ENCODE results near the gene ZCCHC14. TPM values are rescaled to one million over a fixed set of nuclear protein-coding genes. Genes with fewer than 3 reads are reported as not detected.

ZCCHC14 gene
- total RNA-seq, 1 experiment from 2014 or later = 37.8 TPM

- RAD21 ChIA-PET (ENCODE audit: low non-redundant PET in 1 of 2, low total read pairs in 2 of 2, uncharacterized antibody in 2 of 2, unreplicated experiment in 2 of 2) = no interaction called here
- no peaks in the 10 kb centered on the region for H4K20me1 ChIP-seq (ENCODE audit: insufficient read depth)
- ATAC-seq (no peak; the same call in 1 of the 2 replicates), DNase-seq (ENCODE audit: low read depth, low spot score) (no peak)
- H3K9ac ChIP-seq (ENCODE audit: low read length) = no peak overlapping the region
- no peaks in the 10 kb centered on the region for H3K9me2 ChIP-seq (ENCODE audit: insufficient read depth)
- H3K79me2 ChIP-seq (ENCODE audit: insufficient read depth, low read length) = no peaks in the 10 kb centered on the region
- H3K4me2 ChIP-seq (ENCODE audit: low read length) = no peak overlapping the region
- intact Hi-C loops (cut with micrococcal nuclease) = no loop called here
- CTCF ChIA-PET = no interaction called here
- POLR2A ChIA-PET = no interaction called here
- H3K4me3 ChIP-seq (replicated peaks in 1 of 2; ENCODE audit: low read depth in 1 of 2, low read length in 2 of 2) = no peak overlapping the region
- no peak overlapping the region for H2AFZ ChIP-seq (ENCODE audit: low read depth, low read length, poor library complexity, severe bottlenecking)
- TF ChIP-seq SP1 (IDR thresholded peaks at IDR 0.05; ENCODE audit: low read depth) (no peak), REST (IDR thresholded peaks at IDR 0.05; ENCODE audit: low read depth) (no peak), ELF1 (IDR thresholded peaks at IDR 0.05; ENCODE audit: borderline replicate concordance, low read depth) (no peak), EZH2phosphoT487 (IDR thresholded peaks at IDR 0.05; ENCODE audit: borderline replicate concordance) (no peak), CBX3 (IDR thresholded peaks at IDR 0.05; ENCODE audit: low read depth) (no peak), ZNF274 (IDR thresholded peaks at IDR 0.05; ENCODE audit: low read depth, low read length) (no peak), ZBTB33 (IDR thresholded peaks at IDR 0.05; ENCODE audit: extremely low read depth, insufficient replicate concordance, low read length) (no peak), YY1 (IDR thresholded peaks at IDR 0.05; ENCODE audit: extremely low read depth, insufficient replicate concordance, low read depth, low read length) (no peak), SIN3A (IDR thresholded peaks at IDR 0.05; ENCODE audit: low read depth) (no peak), FOSL1 (IDR thresholded peaks at IDR 0.05; ENCODE audit: low read depth) (no peak), EZH2 (IDR thresholded peaks at IDR 0.05) (no peak), CEBPB (IDR thresholded peaks at IDR 0.05; ENCODE audit: low read depth) (no peak), JUND (IDR thresholded peaks at IDR 0.05) (no peak), MAX (IDR thresholded peaks at IDR 0.05) (no peak), POLR2AphosphoS5 (IDR thresholded peaks at IDR 0.05; ENCODE audit: low read depth, low read length) (no peak), ATF3 (IDR thresholded peaks at IDR 0.05) (no peak), ZFX (IDR thresholded peaks at IDR 0.05) (no peak), TCF7L2 (IDR thresholded peaks at IDR 0.05; ENCODE audit: borderline replicate concordance, extremely low read depth, insufficient read depth, insufficient read length) (no peak)
- H3K27ac ChIP-seq (ENCODE audit: low read depth, low read length) = no peak overlapping the region
- H3K4me1 ChIP-seq (ENCODE audit: control insufficient read depth in 1 of 2, insufficient read depth in 2 of 2, low read length in 2 of 2) = no peaks in the 10 kb centered on the region
- peaks cover 13% of the 10 kb centered on the region; the same call in 1 of the 2 replicates for H3K27me3 ChIP-seq (ENCODE audit: insufficient read depth, low read length)
- H3K9me3 ChIP-seq (ENCODE audit: control insufficient read depth in 1 of 2, insufficient read depth in 1 of 2, low read depth in 1 of 2, low read length in 2 of 2) = no peaks in the 10 kb centered on the region; a peak in 1 of 4 replicates
- no TSS peak for BruUV-seq (replicated peaks)
- no peaks in the 10 kb centered on the region for H3K36me3 ChIP-seq (ENCODE audit: control insufficient read depth in 1 of 2, insufficient read depth in 2 of 2, low read length in 2 of 2)
These were observed 14.7 kb upstream of the ZCCHC14 start for GRCh38 chr16:87507351-87508069.

All from HCT116 (cell line).